Caki2 (cell line): Measurements from ENCODE around the gene SIX4. TPM values are rescaled to one million over a fixed set of nuclear protein-coding genes. Genes with fewer than 3 reads are reported as not detected.

ENCODE experiments used
- DNase-seq: peaks from one replicate; pipeline ENCODE4 v3.0.0-alpha.2; 2015; ENCODE audit warnings: low read depth
- in situ Hi-C: cut with HindIII; loops from 2 replicates; pipeline ENCODE4 v1.10.0; 2016; ENCODE audit warnings: low sequenced_read_pairs, low pct_unique_long_range_greater_than_20kb, mixed read lengths
- total RNA-seq: library from RNA; depleted of rRNA; stranded (reverse); fragments of >200 nt; shearing (Covaris generic); gene quantifications from 2 replicates; pipeline ENCODE4 v1.2.3, GENCODE V29; 2014; ENCODE audit warnings: low replicate concordance

The SIX4 gene
- total RNA-seq, 1 experiment from 2014 or later = 3.5 TPM

DNA sequence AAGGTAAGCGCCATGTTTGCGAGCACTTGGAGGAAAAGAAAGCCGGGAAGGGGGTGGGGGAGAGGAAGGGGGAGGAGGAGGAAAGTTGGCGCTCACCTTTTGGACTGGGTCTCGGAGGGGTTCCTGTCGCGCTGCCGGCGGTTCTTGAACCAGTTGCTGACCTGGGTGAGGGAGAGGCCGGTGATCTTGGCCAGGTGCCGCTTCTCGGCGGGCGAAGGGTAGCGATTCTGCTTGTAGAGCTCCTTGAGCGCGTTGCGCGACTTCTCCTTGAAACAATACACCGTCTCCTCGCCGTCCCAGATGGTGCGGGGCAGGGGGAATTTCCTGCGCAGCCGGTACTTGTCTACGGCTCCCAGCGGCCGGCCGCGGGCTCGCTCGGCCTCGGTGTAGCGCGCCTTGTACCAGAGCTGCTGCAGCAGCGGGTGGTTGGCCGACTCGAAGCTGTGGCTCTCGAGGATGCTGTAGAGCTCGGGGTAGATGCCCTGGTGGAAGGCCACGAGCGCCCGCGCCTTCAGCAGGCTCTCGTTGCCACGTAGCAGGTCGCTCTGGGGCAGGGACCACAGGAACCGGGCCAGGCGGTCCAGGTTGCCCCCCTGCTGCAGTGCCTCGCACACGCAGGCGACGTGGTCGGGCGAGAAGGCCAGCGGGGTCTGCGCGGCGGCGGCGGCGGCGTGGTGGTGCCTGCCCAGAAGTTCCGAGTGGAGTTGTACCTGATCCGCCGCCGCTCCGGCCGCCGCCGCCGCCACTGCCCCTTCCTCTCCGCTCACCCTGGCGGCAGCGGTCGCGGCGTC lies 840 bp downstream of the SIX4 start:
- peak; percentile 46 for DNase-seq
- in situ Hi-C loops = no loop called here

DNA sequence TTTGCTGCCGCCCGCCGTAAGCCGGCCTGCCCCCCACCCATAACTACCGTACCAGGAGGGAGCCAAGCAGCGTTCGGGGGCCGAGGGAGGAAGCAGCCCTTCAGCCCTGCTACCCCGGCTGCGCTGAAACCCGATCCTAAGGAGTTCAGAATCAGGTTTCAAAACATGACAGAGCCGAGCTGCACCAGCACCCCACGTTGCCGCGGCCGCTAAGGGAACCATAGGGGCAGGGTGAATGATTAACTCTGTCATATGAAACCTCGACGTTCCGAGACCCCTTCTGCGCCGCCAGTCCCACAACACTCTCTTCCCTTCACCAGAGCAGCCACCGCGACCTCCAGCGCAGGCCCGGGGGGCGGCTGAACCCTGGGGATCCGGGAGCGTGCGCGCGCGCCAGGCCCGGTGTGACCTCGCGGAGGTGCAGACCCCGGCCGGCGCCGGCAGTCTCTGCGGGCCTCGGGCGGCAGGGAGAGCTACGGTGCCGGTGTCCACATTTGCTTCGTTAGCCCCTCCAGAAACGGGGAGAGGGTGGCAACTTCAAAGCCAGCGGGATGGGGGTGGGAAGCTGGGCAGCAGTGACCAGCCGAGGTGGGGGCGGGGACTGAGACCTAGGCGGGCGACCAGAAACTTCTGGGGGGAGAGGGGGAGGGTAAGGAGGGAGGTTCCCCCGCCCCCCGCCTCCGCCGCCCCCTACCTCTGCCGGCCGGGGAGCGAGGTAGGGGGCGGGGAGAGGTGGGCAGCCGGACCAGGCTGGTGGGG lies 1.6 kb downstream of the SIX4 start:
- in situ Hi-C loops = no loop called here
- DNase-seq = peak; percentile 28

DNA sequence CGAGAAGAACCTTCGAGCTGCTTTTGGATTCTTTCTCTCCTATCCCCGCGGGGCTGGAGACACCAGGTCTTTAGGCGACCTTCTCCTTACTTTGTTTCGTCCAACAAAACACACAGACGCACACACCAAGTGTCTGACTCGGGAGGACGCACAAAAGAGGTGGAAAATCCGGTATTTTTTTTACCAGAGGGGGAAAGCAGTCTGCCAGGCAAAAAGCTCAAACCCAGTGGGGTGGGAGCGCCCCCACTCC lies 2.1 kb downstream of the SIX4 start:
- DNase-seq = no peak
- in situ Hi-C loops = no loop called here

DNA sequence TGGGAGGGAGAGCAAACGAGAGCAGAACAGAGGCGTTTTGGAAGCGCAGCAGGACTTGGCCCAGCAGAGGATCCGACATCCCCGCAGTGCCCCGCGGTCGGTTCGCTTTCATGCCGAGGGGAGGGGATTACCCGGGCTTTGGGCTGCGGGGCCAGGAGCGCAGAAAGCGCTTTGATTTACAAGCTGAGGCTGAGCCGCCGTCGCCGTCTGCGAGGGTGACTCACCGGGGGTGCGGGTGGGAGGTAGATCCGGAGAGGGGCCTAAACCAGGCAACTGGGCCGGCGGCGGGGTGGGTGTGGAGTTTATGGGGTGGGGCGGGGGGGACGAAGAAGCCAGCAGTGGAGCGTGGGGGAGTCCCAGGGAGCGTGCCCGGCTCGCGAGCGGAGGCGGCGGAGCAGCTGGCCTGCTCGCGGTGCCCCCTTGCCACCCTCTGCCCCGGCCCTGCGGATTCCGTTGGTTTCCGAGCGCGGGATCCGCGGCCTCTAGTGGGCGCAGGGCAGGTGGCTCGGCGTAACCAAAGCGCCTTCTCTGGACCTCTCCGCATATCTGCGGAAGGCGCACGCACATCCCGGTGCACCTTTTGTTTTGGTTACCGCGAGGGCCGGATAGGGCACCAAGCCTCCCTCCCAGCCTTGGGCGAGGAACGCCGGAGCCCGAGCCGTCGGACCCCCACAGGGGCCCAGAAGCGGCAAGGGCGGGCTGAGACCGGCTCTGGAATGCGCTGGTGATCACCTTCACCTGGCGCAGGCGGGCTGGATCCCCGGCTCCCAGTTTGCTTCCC lies 2.6 kb downstream of the SIX4 start:
- in situ Hi-C loops = no loop called here
- no peak for DNase-seq

DNA sequence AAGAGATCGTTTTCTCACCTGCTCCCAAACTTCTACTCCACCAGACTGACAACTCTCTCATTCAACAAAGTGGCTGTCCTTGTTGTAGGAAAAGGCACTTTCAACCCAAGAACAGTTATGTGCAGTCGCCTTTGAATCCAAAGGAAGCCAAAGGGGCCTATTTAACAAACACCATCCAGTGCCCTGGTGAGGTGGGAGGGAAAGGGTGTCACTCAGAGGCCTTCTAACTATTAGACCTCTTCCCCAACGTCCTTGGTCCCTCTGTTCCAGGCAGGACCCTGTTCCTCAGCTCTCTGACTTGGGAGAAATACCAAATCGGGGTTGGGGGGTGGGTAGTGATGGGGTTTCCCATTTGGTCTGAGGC lies 3.2 kb downstream of the SIX4 start:
- in situ Hi-C loops = no loop called here
- no peak for DNase-seq

DNA sequence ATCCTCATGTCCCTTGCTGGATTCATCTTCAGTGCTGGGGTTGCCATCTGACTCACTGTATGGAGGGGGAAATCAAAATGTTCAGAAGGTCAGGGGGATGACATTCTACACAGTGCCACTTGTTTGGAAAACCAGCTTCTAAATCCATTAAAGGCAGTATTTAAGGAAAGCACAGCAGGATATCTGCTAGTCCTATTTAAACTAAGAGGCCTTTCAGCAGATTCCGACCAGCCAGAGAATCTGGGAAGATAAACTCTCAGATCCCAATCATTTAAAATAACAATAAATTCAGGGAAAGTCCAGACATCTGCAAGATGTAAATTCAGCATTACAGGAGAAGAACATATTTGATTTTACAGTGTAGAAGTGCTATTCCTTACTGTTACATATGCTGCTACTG lies 3.8 kb downstream of the SIX4 start:
- no peak for DNase-seq
- in situ Hi-C loops = no loop called here

DNA sequence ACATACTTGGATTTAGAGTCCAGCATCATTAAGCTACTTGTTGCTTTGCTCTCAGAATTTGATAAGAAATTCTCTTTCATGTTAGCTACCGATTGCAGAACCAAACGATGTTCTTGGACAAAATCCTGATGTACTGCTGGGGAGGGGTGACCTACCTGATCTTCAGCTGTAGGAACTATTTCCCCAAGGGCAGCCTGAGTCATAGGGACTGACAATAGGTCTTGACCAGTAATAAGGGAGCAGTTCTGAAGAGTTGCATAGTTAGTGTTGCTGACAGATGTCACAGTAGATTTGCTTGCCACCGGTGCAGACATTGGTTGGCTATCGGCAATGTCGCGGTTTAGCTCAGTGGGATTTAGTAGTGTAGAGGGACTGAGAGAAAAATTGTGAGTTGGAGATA lies 10.6 kb downstream of the SIX4 start:
- no peak for DNase-seq
- in situ Hi-C loops = no loop called here

DNA sequence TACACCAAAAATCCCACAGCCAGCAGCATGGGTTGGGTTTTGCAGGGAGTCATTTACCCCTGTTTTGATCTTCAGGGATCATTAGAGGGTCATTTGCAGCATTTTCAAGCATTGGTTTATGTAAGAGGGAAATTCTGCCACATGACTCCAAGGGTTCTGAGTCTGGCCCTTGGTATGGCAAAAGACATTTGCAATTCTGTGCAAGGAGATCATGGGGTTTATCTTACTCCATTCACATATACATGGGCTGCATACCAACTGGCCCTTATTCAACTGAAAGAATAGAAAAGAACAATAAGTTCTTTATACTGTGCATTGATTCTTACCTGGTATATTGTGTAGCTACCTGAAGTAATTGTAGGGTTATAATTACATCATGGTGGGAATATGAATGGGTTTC lies 13.7 kb downstream of the SIX4 start:
- no peak for DNase-seq
- in situ Hi-C loops = no loop called here

DNA sequence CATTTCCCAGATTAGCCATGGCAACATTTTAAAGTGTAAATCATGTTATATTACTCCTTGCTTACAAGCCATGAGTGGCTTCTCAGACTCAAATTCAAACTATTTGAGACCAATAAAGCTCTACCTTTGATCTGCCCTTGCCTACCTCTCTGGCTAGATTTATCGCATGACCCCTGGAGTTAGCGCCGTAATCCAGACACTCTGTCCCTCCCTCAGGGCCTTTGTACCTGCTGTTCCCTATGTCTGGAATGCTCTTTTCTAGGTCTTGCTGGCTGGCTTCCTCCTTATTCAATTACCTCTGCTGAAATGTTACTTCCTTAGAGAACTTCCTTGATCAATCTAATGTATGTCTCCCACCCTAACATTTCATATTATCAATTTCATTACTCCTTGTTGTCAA lies 16.3 kb downstream of the SIX4 start:
- DNase-seq = no peak
- in situ Hi-C loops = no loop called here

DNA sequence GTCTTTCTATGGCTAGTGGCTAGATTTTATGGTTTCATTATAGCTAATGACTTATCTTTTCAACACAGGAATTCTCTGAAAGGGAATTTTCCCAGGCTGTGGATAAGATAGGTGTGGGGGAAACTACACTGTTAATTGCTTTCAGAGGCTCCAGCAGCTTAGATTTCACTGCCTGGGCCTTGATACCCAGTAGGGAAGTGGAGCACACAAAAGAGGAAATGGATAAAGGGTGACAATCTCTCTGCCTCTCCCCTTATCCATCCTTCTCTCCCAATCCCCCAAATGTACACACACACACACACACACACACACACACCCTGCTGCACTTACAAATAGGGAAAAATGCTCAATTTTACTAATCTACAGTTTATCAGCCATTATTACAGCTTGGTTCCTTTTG lies 19.1 kb downstream of the SIX4 start:
- in situ Hi-C loops = no loop called here
- no peak for DNase-seq

DNA sequence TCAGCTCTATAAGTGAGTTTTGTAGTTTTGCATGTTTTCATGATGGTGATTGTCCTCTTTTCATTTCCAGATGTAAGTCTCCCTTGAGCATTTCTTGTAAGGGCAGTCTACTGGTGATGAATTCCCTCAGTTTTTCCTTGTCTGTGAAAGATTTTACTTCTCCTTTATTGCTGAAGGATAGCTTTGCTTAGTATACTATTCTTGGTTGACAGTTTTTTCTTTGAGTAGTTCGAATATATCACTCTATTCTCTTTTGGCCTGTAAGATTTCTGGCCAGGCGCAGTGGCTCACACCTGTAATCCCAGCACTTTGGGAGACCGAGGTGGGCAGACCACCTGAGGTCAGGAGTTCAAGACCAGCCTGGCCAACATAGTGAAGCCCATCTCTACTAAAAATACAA lies 23.6 kb downstream of the SIX4 start:
- DNase-seq = no peak
- in situ Hi-C loops = no loop called here

DNA sequence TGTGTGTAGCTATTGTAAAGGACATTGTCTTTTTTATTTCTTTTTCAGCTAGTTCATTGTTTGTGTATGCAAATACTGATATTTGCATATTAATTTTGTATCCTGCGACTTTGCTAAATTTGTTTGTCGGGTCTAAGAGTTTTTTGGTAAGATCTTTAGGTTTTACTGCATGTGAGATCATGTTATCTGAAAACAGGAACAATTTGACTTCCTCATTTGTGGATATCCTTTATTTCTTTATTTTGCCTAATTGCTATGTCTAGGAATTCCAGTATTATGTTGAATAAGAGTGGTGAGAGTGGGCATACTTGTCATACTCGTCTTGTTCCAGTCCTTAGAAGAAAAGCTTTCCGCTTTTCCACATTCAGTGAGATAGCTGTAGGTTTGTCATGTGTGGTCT lies 28.8 kb downstream of the SIX4 start:
- in situ Hi-C loops = no loop called here

DNA sequence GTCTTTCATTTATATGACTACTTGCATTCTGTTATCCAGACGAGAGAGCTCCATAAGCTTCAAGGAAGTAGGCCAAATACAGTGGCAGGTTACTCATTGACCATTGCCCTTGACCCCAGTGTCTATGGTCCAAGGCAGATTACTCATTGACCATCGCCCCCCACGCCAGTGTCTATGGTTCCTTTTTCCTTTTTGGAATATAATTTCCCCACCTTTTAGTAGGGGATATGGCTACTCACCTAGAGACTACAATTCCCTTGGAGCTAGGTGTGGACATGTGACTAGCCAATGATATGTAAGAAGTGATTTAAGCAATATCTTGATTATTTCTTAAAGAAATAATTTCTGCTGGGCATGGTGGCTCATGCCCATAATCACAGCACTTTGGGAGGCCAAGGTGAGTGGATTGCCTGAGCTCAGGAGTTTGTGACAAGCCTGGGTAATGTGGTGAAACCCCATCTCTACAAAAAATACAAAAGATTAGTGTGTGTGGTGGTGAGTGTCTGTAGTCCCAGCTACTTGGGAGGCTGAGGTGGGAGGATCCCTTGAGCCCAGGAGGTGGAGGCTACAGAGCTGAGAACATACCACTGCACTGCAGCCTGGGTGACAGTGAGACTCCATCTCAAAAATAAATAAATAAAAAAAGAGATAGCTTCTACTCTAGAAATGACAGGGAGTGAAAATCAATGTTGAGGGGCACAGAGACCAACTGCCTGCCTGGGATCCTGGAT lies 32.6 kb downstream of the SIX4 start:
- in situ Hi-C loops = no loop called here
- no peak for DNase-seq

More for the DNA sequence above, 28.8 kb downstream of the SIX4 start:
- DNase-seq = no peak

DNA sequence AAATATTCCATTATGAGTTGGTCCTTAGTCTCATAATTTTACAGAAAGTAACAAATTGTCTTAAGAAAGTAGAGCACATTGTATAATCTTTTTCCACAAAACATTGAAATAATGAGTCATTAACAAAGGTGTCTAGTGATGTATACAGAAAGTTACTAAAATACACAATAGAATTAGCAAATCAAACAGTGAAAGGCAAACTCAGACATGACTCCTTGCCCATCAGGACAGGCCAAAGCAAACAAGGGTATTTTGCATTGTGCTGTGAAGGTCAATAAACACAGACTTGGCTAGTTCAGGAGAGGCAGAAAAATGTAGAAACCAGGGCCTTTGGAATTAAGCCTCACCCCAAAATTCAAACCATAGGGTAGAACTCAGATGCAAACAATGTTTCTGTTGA lies 37.3 kb downstream of the SIX4 start:
- no peak for DNase-seq
- in situ Hi-C loops = no loop called here

DNA sequence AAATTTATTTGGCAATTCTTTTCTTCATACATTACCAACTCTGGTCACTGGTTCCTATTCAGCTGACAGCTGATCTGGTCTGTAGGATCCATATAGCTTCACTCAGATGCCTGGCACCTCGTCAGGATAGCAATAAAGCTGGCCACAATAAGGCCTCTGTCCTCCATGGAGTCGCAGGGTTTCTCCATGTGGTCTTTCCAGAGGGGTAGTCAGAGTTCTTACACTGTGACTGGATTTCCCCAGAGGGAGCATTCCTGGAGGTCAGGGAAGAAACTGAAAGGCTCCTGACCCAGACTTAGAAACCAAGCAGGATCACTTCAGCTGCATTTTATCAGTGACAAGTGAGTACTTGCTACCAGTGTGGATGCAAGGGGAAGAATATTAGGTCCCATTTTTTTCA lies 39.9 kb downstream of the SIX4 start:
- in situ Hi-C loops = no loop called here
- DNase-seq = no peak

DNA sequence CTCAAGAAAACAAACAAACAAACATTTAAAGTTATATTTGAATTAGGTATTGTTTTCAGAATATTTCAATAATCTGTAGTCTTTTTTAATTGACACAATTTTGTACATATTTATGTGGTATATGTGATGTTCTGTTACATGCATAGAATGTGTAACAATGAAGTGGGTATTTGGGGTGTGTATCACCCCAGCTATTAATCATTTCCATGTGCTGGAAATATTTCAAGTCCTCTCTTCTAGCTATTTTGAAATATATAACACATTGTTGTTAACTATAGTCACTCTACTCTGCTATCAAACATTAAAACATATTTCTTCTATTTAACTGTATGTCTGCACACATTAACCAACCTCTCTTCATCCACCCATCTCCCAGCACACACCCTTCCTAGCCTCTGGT lies 42.9 kb downstream of the SIX4 start:
- in situ Hi-C loops = no loop called here
- DNase-seq = no peak

DNA sequence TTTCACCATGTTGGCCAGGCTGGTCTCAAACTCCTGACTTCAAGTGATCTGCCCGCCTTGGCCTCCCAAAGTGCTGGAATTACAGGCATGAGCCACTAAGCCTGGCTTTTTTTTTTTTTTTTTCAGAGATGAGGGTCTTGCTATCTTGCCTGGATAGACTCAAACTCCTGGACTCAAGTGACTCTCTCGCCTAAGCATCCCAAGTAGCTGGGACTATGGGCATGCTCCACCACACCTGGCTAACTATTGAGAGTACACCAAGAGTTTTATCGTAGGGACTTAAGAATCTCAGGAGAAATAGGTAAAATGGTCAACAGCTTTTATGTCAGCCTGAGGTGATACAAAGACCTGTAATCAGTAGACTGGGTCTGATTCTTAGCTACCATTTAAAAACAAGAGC lies 43.6 kb downstream of the SIX4 start:
- in situ Hi-C loops = no loop called here
- no peak for DNase-seq

DNA sequence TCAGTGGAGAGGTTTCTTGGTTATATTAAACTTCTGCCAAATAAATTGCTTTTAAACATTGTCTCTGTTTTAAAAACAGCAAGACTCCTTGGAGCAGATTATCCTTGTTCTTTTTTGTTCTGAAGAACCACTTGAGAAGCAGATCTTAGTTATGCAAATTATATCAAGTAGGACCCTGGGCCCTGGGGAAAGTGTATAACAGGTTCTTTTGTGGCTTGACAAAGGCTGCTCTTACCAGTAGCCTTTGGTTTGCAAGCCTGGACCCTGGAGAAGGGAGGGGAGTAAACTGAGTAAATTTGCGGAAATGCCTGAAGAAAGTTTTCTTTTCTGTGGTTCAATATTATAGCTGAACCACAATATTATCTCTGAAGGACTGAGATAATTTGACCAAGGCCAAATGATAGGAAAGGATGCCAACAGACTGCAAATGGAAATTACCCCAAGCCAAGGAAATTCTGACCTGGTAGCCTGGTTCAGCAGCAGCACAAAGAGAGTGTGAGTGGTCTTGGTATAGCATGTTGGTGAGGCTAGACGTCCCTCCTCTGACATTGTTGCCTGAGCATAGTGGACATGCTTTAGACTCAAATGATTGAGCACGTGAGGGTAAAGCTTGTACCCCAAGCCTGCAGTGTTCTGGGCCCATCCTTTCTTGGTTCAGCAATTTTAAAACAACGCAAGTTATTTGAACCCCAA lies 44.4 kb downstream of the SIX4 start:
- in situ Hi-C loops = no loop called here
- no peak for DNase-seq
